Adipose tissue (tissue), 3 donors: ENCODE data around the gene G0S2. TPM values are rescaled to one million over a fixed set of nuclear protein-coding genes. Genes with fewer than 3 reads are reported as not detected.

Source experiments
- H3K27ac ChIP-seq: one replicate; pipeline ENCODE4 v1.5.1; 2013; ENCODE audit warnings: low read depth, low read length
- WGBS, 3 donors: extraction: QIAGEN DNeasy Blood & Tissue Kit; methylation state at CpG; one replicate each; pipeline ENCODE4 v1.1.7; 2013; 5-methylcytosine and 5-hydroxymethylcytosine counted together
- polyA plus RNA-seq, 3 donors: library from polyadenylated mRNA; stranded (reverse); fragments of 200-250 nt; gene quantifications; one replicate each; pipeline ENCODE4 v1.2.3, GENCODE V29; 2013
- donor health status: healthy with polysubstance abuse.
- donor health status: Bipolar disorder and iron deficiency.
- donor health status: healthy.

G0S2 gene
- polyA plus RNA-seq, 3 donors, result 291 to 4,779 (median 509) TPM

GRCh38 chr1:209645574-209646452, 29.4 kb upstream of the G0S2 start:
- no peak overlapping the region for H3K27ac ChIP-seq
- 53 to 75% (median 74%) methylated on average over 16 of the region's 16 CpGs for WGBS, 3 donors

- WGBS, 3 donors, result 89 to 92% (median 91%) methylated on average over 5 of the region's 5 CpGs
- no peak overlapping the region for H3K27ac ChIP-seq
These were observed 28.7 kb upstream of the G0S2 start for GRCh38 chr1:209646558-209646957.

- H3K27ac ChIP-seq, result no peak overlapping the region
- WGBS, 3 donors, result 52 to 81% (median 62%) methylated on average over 4 of the region's 4 CpGs
These were observed 28.1 kb upstream of the G0S2 start for GRCh38 chr1:209647156-209647555.

GRCh38 chr1:209648346-209648745, 26.9 kb upstream of the G0S2 start:
- H3K27ac ChIP-seq, result no peak overlapping the region

GRCh38 chr1:209648931-209649776, 26.1 kb upstream of the G0S2 start:
- no peak overlapping the region for H3K27ac ChIP-seq
- WGBS, 3 donors, result 44 to 49% (median 44%) methylated on average over 6 of the region's 6 CpGs

- H3K27ac ChIP-seq, result no peak overlapping the region
- 38 to 88% (median 44%) methylated on average over 1 of the region's 1 CpG for WGBS, 3 donors
These were observed 24.8 kb upstream of the G0S2 start for GRCh38 chr1:209650454-209650853.

- H3K27ac ChIP-seq, result no peak overlapping the region
- WGBS, 3 donors, result 29 to 57% (median 36%) methylated on average over 5 of the region's 5 CpGs
These were observed 24.0 kb upstream of the G0S2 start for GRCh38 chr1:209651138-209651587.

- 67 to 76% (median 75%) methylated on average over 14 of the region's 14 CpGs for WGBS, 3 donors
- no peak within 1 kb of the TSS for H3K27ac ChIP-seq
These were observed 23.0 kb upstream of the G0S2 start, which contains the start of gene LAMB3 for GRCh38 chr1:209652121-209652735. LAMB3 (minus strand) TSS chr1:209652425; CDS start chr1:209650944, 1,481 bp downstream.

- WGBS, 3 donors, result 23 to 81% (median 70%) methylated on average over 3 of the region's 3 CpGs
- H3K27ac ChIP-seq, result no peak overlapping the region
These were observed 22.3 kb upstream of the G0S2 start for GRCh38 chr1:209652873-209653401.

- WGBS, 3 donors, result 17 to 93% (median 88%) methylated on average over 7 of the region's 7 CpGs
- H3K27ac ChIP-seq, result no peak overlapping the region
These were observed 21.3 kb upstream of the G0S2 start for GRCh38 chr1:209653915-209654351.

- 68 to 85% (median 82%) methylated on average over 9 of the region's 9 CpGs for WGBS, 3 donors
- H3K27ac ChIP-seq, result no peak overlapping the region
These were observed 19.6 kb upstream of the G0S2 start for GRCh38 chr1:209655411-209656231.

- 69 to 89% (median 73%) methylated on average over 9 of the region's 9 CpGs for WGBS, 3 donors
- no peak overlapping the region for H3K27ac ChIP-seq
These were observed 17.9 kb upstream of the G0S2 start for GRCh38 chr1:209657140-209657879.

- no peak overlapping the region for H3K27ac ChIP-seq
- WGBS, 3 donors, result 56 to 91% (median 83%) methylated on average over 5 of the region's 5 CpGs
These were observed 17.3 kb upstream of the G0S2 start for GRCh38 chr1:209657918-209658317.

- 23 to 67% (median 33%) methylated on average over 5 of the region's 5 CpGs for WGBS, 3 donors
- no peak overlapping the region for H3K27ac ChIP-seq
These were observed 15.3 kb upstream of the G0S2 start for GRCh38 chr1:209659909-209660308.

- no peak overlapping the region for H3K27ac ChIP-seq
These were observed 14.1 kb upstream of the G0S2 start for GRCh38 chr1:209661071-209661470.

GRCh38 chr1:209662879-209663327, 12.3 kb upstream of the G0S2 start:
- WGBS, 3 donors, result 49 to 97% (median 91%) methylated on average over 3 of the region's 3 CpGs
- no peak overlapping the region for H3K27ac ChIP-seq

More at GRCh38 chr1:209661071-209661470, 14.1 kb upstream of the G0S2 start:
- 44 to 66% (median 53%) methylated on average over 1 of the region's 1 CpG for WGBS, 3 donors

- H3K27ac ChIP-seq, result no peak overlapping the region
- WGBS, 3 donors, result 68 to 100% (median 70%) methylated on average over 1 of the region's 1 CpG
These were observed 8.1 kb upstream of the G0S2 start for GRCh38 chr1:209667103-209667502.
